Mesenchymal stem cell (in vitro differentiated cells and primary cell): ENCODE measurements around the gene HOXC11.

Source experiments
- DNase-seq: peaks from one replicate; pipeline ENCODE4 v3.0.0-alpha.2; 2013
- H2AFZ ChIP-seq: one replicate; pipeline ENCODE4 v1.6.1; 2013; ENCODE audit warnings: low read depth, mild to moderate bottlenecking, control low read depth, inconsistent platforms, low read length, moderate library complexity
- H2AK5ac ChIP-seq: 2 replicates; pipeline ENCODE4 v1.6.1; 2013; ENCODE audit warnings: low read length, moderate library complexity, mild to moderate bottlenecking, inconsistent platforms; ENCODE audit not compliant: severe bottlenecking
- H2BK120ac ChIP-seq: one replicate; pipeline ENCODE4 v1.6.1; 2013; ENCODE audit warnings: low read depth, mild to moderate bottlenecking, inconsistent platforms, low read length, moderate library complexity
- H2BK12ac ChIP-seq, 2 experiments: one replicate each; pipeline ENCODE4 v1.6.1; 2013; ENCODE audit warnings: inconsistent platforms in 2 of 2, low read length in 2 of 2, mild to moderate bottlenecking in 2 of 2, moderate library complexity in 2 of 2, control low read depth in 1 of 2
- H2BK15ac ChIP-seq: one replicate; pipeline ENCODE4 v1.6.1; 2013; ENCODE audit warnings: mild to moderate bottlenecking, low read depth, inconsistent platforms; ENCODE audit not compliant: poor library complexity, severe bottlenecking
- H2BK5ac ChIP-seq: 2 replicates; pipeline ENCODE4 v1.6.1; 2013; ENCODE audit warnings: low read depth, mild to moderate bottlenecking, low read length, control low read depth, inconsistent platforms; ENCODE audit not compliant: poor library complexity, severe bottlenecking
- H3K14ac ChIP-seq, 2 experiments: one replicate each; pipeline ENCODE4 v1.6.1; 2013; ENCODE audit warnings: inconsistent platforms in 2 of 2, low read length in 2 of 2, control low read depth in 1 of 2, mild to moderate bottlenecking in 1 of 2, moderate library complexity in 1 of 2
- H3K18ac ChIP-seq, 2 experiments: one replicate each; pipeline ENCODE4 v1.6.1; 2013; ENCODE audit warnings: inconsistent platforms in 2 of 2, low read length in 2 of 2, control low read depth in 1 of 2, low read depth in 1 of 2, mild to moderate bottlenecking in 1 of 2
- H3K23ac ChIP-seq, 2 experiments: one replicate each; pipeline ENCODE4 v1.6.1; 2013; ENCODE audit warnings: inconsistent platforms in 2 of 2, low read length in 2 of 2, mild to moderate bottlenecking in 2 of 2, moderate library complexity in 2 of 2, control low read depth in 1 of 2
- H3K27ac ChIP-seq: 2 replicates; pipeline ENCODE4 v1.5.1; 2013; ENCODE audit warnings: mild to moderate bottlenecking, moderate library complexity, low read length, control low read depth, inconsistent platforms; ENCODE audit not compliant: poor library complexity, severe bottlenecking
- H3K27me3 ChIP-seq, 2 experiments: 2 replicates each; pipeline versions ENCODE4 v1.6.1 to v1.7.0; 2013; ENCODE audit warnings: low read length in 2 of 2, mild to moderate bottlenecking in 2 of 2, moderate library complexity in 2 of 2, control low read depth in 1 of 2, inconsistent platforms in 1 of 2; ENCODE audit not compliant: control insufficient read depth in 1 of 2, insufficient read depth in 1 of 2
- H3K36me3 ChIP-seq, 2 experiments: 2 replicates each; pipeline versions ENCODE4 v1.6.1 to v1.7.0; 2013; ENCODE audit warnings: low read length in 2 of 2, control low read depth in 1 of 2, inconsistent platforms in 1 of 2, low read depth in 1 of 2, mild to moderate bottlenecking in 1 of 2; ENCODE audit not compliant: insufficient read depth in 2 of 2, control insufficient read depth in 1 of 2
- H3K4ac ChIP-seq, 2 experiments: one replicate each; pipeline ENCODE4 v1.6.1; 2013; ENCODE audit warnings: inconsistent platforms in 2 of 2, low read length in 2 of 2, mild to moderate bottlenecking in 2 of 2, moderate library complexity in 2 of 2, control low read depth in 1 of 2, low read depth in 1 of 2
- H3K4me1 ChIP-seq: 2 replicates; pipeline ENCODE4 v1.6.1; 2013; ENCODE audit warnings: low read depth, low read length, control low read depth; ENCODE audit not compliant: control insufficient read depth, insufficient read depth
- H3K4me2 ChIP-seq: 2 replicates; pipeline ENCODE4 v1.6.1; 2013; ENCODE audit warnings: low read length, mild to moderate bottlenecking, inconsistent platforms; ENCODE audit not compliant: poor library complexity, severe bottlenecking
- H3K4me3 ChIP-seq, 2 experiments: 2 replicates each; pipeline versions ENCODE4 v1.5.1 to v1.7.0; 2013; ENCODE audit warnings: low read length in 2 of 2, mild to moderate bottlenecking in 2 of 2, control low read depth in 1 of 2, low read depth in 1 of 2; ENCODE audit not compliant: insufficient read depth in 1 of 2
- H3K79me1 ChIP-seq: replicated peaks from 2 replicates; pipeline ENCODE4 v1.6.1; 2013; ENCODE audit warnings: mild to moderate bottlenecking, control low read depth, low read length, inconsistent platforms; ENCODE audit not compliant: poor library complexity, severe bottlenecking
- H3K9ac ChIP-seq: 2 replicates; pipeline ENCODE4 v1.7.0; 2013; ENCODE audit warnings: mild to moderate bottlenecking, low read length, moderate library complexity
- H3K9me3 ChIP-seq: 2 replicates; pipeline ENCODE4 v1.7.0; 2013; ENCODE audit warnings: mild to moderate bottlenecking, low read length; ENCODE audit not compliant: control insufficient read depth
- H4K8ac ChIP-seq: one replicate; pipeline ENCODE4 v1.6.1; 2013; ENCODE audit warnings: inconsistent platforms, mild to moderate bottlenecking, low read length, moderate library complexity
- H4K91ac ChIP-seq: one replicate; pipeline ENCODE4 v1.6.1; 2013; ENCODE audit warnings: mild to moderate bottlenecking, low read length, inconsistent platforms
- WGBS: methylation state at CpG from one replicate; pipeline ENCODE4 v1.1.7; 2013; ENCODE audit warnings: mixed read lengths; 5-methylcytosine and 5-hydroxymethylcytosine counted together

The HOXC11 gene

DNA sequence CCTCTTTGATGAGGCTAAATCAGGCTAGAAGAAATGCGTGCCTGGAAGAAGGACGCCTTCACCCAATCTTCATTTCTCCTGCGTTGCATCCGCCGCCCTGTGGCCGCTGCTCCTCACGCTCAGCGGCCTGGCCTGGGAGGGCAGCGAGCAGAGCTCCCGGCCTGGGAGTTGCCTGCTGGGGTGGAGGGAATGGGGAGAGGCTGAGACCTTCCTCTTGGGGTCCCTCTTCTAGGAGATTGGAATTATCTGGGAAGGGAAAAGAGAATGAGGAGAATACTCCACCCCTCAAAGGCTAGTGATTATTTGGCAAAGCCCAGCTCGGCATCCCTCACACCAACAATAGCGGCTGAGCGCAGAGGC, 20.6 kb upstream of the HOXC11 start:
- no peak overlapping the region for H2AFZ ChIP-seq
- H3K4me3 ChIP-seq = peak overlapping the region in 1 of 2 experiments; percentile 20
- no peak for DNase-seq
- H2BK5ac ChIP-seq = no peak overlapping the region
- no peaks in the 10 kb centered on the region for H3K79me1 ChIP-seq
- no peak overlapping the region for H3K23ac ChIP-seq
- no peak overlapping the region for H4K91ac ChIP-seq
- H2BK15ac ChIP-seq = no peak overlapping the region
- peaks cover 99 to 100% of the 10 kb centered on the region in 2 experiments for H3K27me3 ChIP-seq
- H3K4me1 ChIP-seq = peaks cover 24% of the 10 kb centered on the region
- H4K8ac ChIP-seq = no peak overlapping the region
- no peak overlapping the region for H3K9ac ChIP-seq
- no peak overlapping the region for H2BK12ac ChIP-seq
- 12% methylated on average over 13 of the region's 13 CpGs for WGBS
- H3K36me3 ChIP-seq = peaks cover 0 to 9% of the 10 kb centered on the region in 2 experiments
- no peak overlapping the region for H3K27ac ChIP-seq
- no peak overlapping the region for H3K4me2 ChIP-seq
- H2BK120ac ChIP-seq = no peak overlapping the region
- H2AK5ac ChIP-seq = no peak overlapping the region
- no peak overlapping the region for H3K4ac ChIP-seq
- H3K9me3 ChIP-seq = peaks cover 12% of the 10 kb centered on the region
- no peak overlapping the region for H3K14ac ChIP-seq
- no peak overlapping the region for H3K18ac ChIP-seq

- H3K23ac ChIP-seq = no peak overlapping the region
- no peak overlapping the region for H3K18ac ChIP-seq
Measured at GRCh38 chr12:53952871-53953734, 19.8 kb upstream of the HOXC11 start.

DNA sequence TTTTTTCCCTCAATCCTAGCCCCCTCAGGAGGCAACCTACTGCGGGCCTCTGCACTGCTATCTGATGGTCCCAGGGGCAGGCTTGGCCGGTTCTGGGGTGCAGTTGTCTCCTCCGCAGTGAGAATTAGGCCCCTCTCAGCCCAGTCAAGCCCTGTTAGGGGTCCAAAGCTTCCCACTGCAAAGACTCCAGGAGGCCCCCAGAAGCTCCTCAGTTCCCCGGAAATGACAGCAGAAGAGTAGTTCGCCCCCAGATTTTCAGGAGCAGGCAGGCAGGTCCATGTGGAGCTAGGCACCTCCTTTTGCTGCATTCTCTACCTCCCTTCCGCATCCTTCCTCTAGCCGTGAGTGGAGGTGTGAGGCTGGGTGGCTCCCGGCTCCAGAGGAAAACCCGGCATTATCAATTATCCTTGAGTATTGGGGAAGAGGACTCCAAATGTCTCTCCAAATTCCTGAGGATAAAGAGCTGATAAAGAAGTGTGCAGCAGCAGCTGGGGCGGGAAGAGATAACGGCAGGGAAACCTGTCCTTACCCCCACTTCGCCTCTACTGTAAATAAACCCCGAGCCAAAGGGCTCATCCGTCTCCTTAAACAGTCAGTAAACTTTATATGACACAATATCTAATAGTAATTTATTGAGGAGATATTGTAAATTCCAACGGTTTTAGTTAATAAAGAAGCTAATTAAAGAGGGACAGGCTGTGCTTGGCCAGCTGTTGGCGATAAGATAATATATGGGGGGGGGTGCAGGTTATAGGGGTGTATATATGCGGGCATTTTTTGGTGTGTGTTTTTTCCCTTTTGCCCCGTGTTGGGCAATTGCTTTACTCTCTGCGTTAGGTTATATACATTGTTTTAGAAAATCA, 18.9 kb upstream of the HOXC11 start:
- Histone ChIP-seq H2BK120ac (no peak overlapping the region), H3K27me3 (peaks cover 99 to 100% of the 10 kb centered on the region in 2 experiments), H3K4ac (no peak overlapping the region), H3K79me1 (no peaks in the 10 kb centered on the region), H2AFZ (no peak overlapping the region), H3K4me1 (peaks cover 24% of the 10 kb centered on the region), H3K27ac (no peak overlapping the region), H3K14ac (no peak overlapping the region), H3K36me3 (peaks cover 0 to 9% of the 10 kb centered on the region in 2 experiments), H3K18ac (no peak overlapping the region), H2AK5ac (no peak overlapping the region), H3K23ac (no peak overlapping the region), H2BK15ac (no peak overlapping the region), H4K91ac (no peak overlapping the region), H3K4me2 (no peak overlapping the region), H2BK12ac (no peak overlapping the region), H3K4me3 (no peak overlapping the region), H3K9me3 (peaks cover 10% of the 10 kb centered on the region), H2BK5ac (no peak overlapping the region), H3K9ac (no peak overlapping the region), H4K8ac (no peak overlapping the region)
- 23% methylated on average over 7 of the region's 19 CpGs for WGBS
- DNase-seq = no peak

More at GRCh38 chr12:53952871-53953734, 19.8 kb upstream of the HOXC11 start:
- H3K36me3 ChIP-seq = peaks cover 0 to 9% of the 10 kb centered on the region in 2 experiments
- H3K27me3 ChIP-seq = peaks cover 99 to 100% of the 10 kb centered on the region in 2 experiments
- no peak overlapping the region for H2AFZ ChIP-seq
- peaks cover 12% of the 10 kb centered on the region for H3K9me3 ChIP-seq
- no peak overlapping the region for H3K4ac ChIP-seq
- DNase-seq = no peak
- no peak overlapping the region for H3K14ac ChIP-seq
- no peak overlapping the region for H3K4me3 ChIP-seq
- no peak overlapping the region for H2BK15ac ChIP-seq
- 9% methylated on average over 36 of the region's 38 CpGs for WGBS
- H4K91ac ChIP-seq = no peak overlapping the region
- H3K9ac ChIP-seq = no peak overlapping the region
- H2BK12ac ChIP-seq = no peak overlapping the region
- H2BK5ac ChIP-seq = no peak overlapping the region
- H3K79me1 ChIP-seq = no peaks in the 10 kb centered on the region
- H2BK120ac ChIP-seq = no peak overlapping the region
- no peak overlapping the region for H2AK5ac ChIP-seq
- H3K4me1 ChIP-seq = peaks cover 24% of the 10 kb centered on the region
- no peak overlapping the region for H3K4me2 ChIP-seq
- no peak overlapping the region for H4K8ac ChIP-seq
- no peak overlapping the region for H3K27ac ChIP-seq

DNA sequence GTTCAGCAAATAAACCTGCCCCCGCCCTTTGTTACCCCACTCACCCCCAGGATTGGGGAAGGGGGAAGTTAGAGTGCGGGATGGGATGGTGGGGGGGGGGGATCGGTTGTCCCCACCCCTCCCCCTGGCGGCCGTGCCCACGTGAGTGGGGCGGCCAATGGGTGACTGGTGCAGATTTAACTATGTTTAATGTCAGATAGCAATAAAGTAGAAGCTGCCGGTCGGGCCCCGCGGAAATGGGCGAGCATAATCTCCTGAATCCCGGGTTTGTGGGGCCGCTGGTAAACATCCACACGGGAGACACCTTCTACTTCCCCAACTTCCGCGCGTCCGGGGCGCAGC, 18.3 kb upstream of the HOXC11 start, which contains the start of gene HOXC12:
TSS of gene HOXC12 (plus strand) at position 210 of the 342 bp plus-strand sequence. CDS start at position 237, 27 bp downstream.
- no peak within 1 kb of the TSS for H3K18ac ChIP-seq
- H3K4ac ChIP-seq = no peak within 1 kb of the TSS
- no peak within 1 kb of the TSS for H2AK5ac ChIP-seq
- peaks cover 24% of the 10 kb centered on the region for H3K4me1 ChIP-seq
- H2AFZ ChIP-seq = no peak within 1 kb of the TSS
- no peak within 1 kb of the TSS for H4K8ac ChIP-seq
- no peak within 1 kb of the TSS for H2BK15ac ChIP-seq
- H2BK120ac ChIP-seq = no peak within 1 kb of the TSS
- H3K23ac ChIP-seq = peak within 1 kb of the TSS in 1 of 2 experiments; percentile 63
- peaks cover 99 to 100% of the 10 kb centered on the region in 2 experiments for H3K27me3 ChIP-seq
- peak within 1 kb of the TSS; percentile 7 for H4K91ac ChIP-seq
- peaks cover 9% of the 10 kb centered on the region for H3K9me3 ChIP-seq
- no peaks in the 10 kb centered on the region for H3K79me1 ChIP-seq
- H2BK5ac ChIP-seq = no peak within 1 kb of the TSS
- no peak within 1 kb of the TSS for H3K4me3 ChIP-seq
- H3K9ac ChIP-seq = no peak within 1 kb of the TSS
- peaks cover 0 to 9% of the 10 kb centered on the region in 2 experiments for H3K36me3 ChIP-seq
- DNase-seq = no peak
- H3K27ac ChIP-seq = no peak within 1 kb of the TSS
- H2BK12ac ChIP-seq = no peak within 1 kb of the TSS
- no peak within 1 kb of the TSS for H3K4me2 ChIP-seq
- H3K14ac ChIP-seq = no peak within 1 kb of the TSS
- WGBS = 13% methylated on average over 13 of the region's 20 CpGs
